ENCODE measurements around the gene ZNF397.

ZNF397 gene

DNA sequence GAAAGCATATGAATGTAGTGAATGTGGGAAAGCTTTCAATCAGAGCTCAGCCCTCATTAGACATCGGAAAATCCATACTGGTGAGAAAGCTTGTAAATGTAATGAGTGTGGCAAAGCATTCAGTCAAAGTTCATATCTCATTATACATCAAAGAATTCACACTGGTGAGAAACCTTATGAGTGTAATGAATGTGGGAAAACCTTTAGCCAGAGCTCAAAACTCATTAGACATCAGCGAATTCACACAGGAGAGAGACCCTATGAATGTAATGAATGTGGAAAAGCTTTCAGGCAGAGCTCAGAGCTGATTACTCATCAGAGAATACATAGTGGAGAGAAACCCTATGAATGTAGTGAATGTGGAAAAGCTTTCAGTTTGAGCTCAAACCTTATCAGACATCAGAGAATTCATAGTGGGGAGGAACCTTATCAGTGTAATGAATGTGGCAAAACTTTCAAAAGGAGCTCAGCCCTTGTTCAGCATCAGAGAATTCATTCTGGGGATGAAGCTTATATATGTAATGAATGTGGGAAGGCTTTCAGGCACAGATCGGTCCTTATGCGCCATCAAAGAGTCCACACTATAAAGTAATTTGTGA lies 5.0 kb downstream of the ZNF397 start:
- Histone ChIP-seq H3K4me2 (ENCODE audit: low read depth, low read length, poor library complexity, severe bottlenecking) (no peak overlapping the region), H4K20me1 (ENCODE audit: insufficient read depth, low read length, poor library complexity, severe bottlenecking) (no peaks in the 10 kb centered on the region), H3K4me1 (ENCODE audit: insufficient read depth, low read length, poor library complexity, severe bottlenecking) (peaks cover 14% of the 10 kb centered on the region), H3K27me3 (ENCODE audit: insufficient read depth, low read length, poor library complexity, severe bottlenecking) (no peaks in the 10 kb centered on the region), H3F3A (ENCODE audit: low read depth) (no peaks in the 10 kb centered on the region; the same call in 1 of the 2 replicates), H2AFZ (ENCODE audit: low read length) (no peak overlapping the region), H3K9me2 (replicated peaks; ENCODE audit: low read depth, low read length) (no peaks in the 10 kb centered on the region), H3K9me3 (ENCODE audit: insufficient read depth, low read depth, low read length) (peaks cover 4% of the 10 kb centered on the region; the same call in 1 of the 2 replicates), H3K36me3 (ENCODE audit: insufficient read depth, low read length) (peaks cover 48% of the 10 kb centered on the region), H3K79me2 (ENCODE audit: insufficient read depth, low read length) (peaks cover 18% of the 10 kb centered on the region), H3K9ac (ENCODE audit: low read depth, low read length, poor library complexity, severe bottlenecking) (no peak overlapping the region), H3K4me3 (ENCODE audit: low read length, poor library complexity, severe bottlenecking) (no peak overlapping the region)
- TF ChIP-seq CTCF (conservative IDR thresholded peaks at IDR 0.05; ENCODE audit: low read length) (no peak), EZH2phosphoT487 (IDR thresholded peaks at IDR 0.05; ENCODE audit: borderline replicate concordance) (no peak)

GRCh38 chr18:35246831-35247230 lies 6.0 kb downstream of the ZNF397 start:
- Histone ChIP-seq H4K20me1 (ENCODE audit: insufficient read depth, low read length, poor library complexity, severe bottlenecking) (no peaks in the 10 kb centered on the region), H3K27me3 (ENCODE audit: insufficient read depth, low read length, poor library complexity, severe bottlenecking) (no peaks in the 10 kb centered on the region), H3F3A (ENCODE audit: low read depth) (no peaks in the 10 kb centered on the region; the same call in 1 of the 2 replicates), H3K9me2 (replicated peaks; ENCODE audit: low read depth, low read length) (no peaks in the 10 kb centered on the region), H3K4me1 (ENCODE audit: insufficient read depth, low read length, poor library complexity, severe bottlenecking) (peaks cover 9% of the 10 kb centered on the region), H3K9ac (ENCODE audit: low read depth, low read length, poor library complexity, severe bottlenecking) (no peak overlapping the region), H3K4me3 (ENCODE audit: low read length, poor library complexity, severe bottlenecking) (no peak overlapping the region), H2AFZ (ENCODE audit: low read length) (no peak overlapping the region), H3K79me2 (ENCODE audit: insufficient read depth, low read length) (peaks cover 10% of the 10 kb centered on the region), H3K9me3 (ENCODE audit: insufficient read depth, low read depth, low read length) (peaks cover 4% of the 10 kb centered on the region; the same call in 1 of the 2 replicates), H3K4me2 (ENCODE audit: low read depth, low read length, poor library complexity, severe bottlenecking) (no peak overlapping the region), H3K36me3 (ENCODE audit: insufficient read depth, low read length) (peaks cover 48% of the 10 kb centered on the region)
- TF ChIP-seq EZH2phosphoT487 (IDR thresholded peaks at IDR 0.05; ENCODE audit: borderline replicate concordance) (no peak), CTCF (conservative IDR thresholded peaks at IDR 0.05; ENCODE audit: low read length) (no peak)

GRCh38 chr18:35247412-35248249 lies 6.8 kb downstream of the ZNF397 start:
- no peak overlapping the region for H3K4me2 ChIP-seq (ENCODE audit: low read depth, low read length, poor library complexity, severe bottlenecking)

More at GRCh38 chr18:35247412-35248249, 6.8 kb downstream of the ZNF397 start:
- H3K27me3 ChIP-seq (ENCODE audit: insufficient read depth, low read length, poor library complexity, severe bottlenecking) = no peaks in the 10 kb centered on the region
- no peaks in the 10 kb centered on the region for H3K9me2 ChIP-seq (replicated peaks; ENCODE audit: low read depth, low read length)
- H4K20me1 ChIP-seq (ENCODE audit: insufficient read depth, low read length, poor library complexity, severe bottlenecking) = no peaks in the 10 kb centered on the region
- H3K9ac ChIP-seq (ENCODE audit: low read depth, low read length, poor library complexity, severe bottlenecking) = no peak overlapping the region
- H3K9me3 ChIP-seq (ENCODE audit: insufficient read depth, low read depth, low read length) = peaks cover 4% of the 10 kb centered on the region; the same call in 1 of the 2 replicates
- peaks cover 2% of the 10 kb centered on the region; the same call in 1 of the 2 replicates for H3K79me2 ChIP-seq (ENCODE audit: insufficient read depth, low read length)
- no peaks in the 10 kb centered on the region; the same call in 1 of the 2 replicates for H3F3A ChIP-seq (ENCODE audit: low read depth)
- peaks cover 48% of the 10 kb centered on the region for H3K36me3 ChIP-seq (ENCODE audit: insufficient read depth, low read length)
- no peak overlapping the region for H2AFZ ChIP-seq (ENCODE audit: low read length)
- no peak overlapping the region for H3K4me3 ChIP-seq (ENCODE audit: low read length, poor library complexity, severe bottlenecking)
- TF ChIP-seq CTCF (conservative IDR thresholded peaks at IDR 0.05; ENCODE audit: low read length) (no peak), EZH2phosphoT487 (IDR thresholded peaks at IDR 0.05; ENCODE audit: borderline replicate concordance) (no peak)
- peaks cover under 1% of the 10 kb centered on the region for H3K4me1 ChIP-seq (ENCODE audit: insufficient read depth, low read length, poor library complexity, severe bottlenecking)

All from Loucy (cell line).